CD4-positive, CD25-positive, alpha-beta regulatory T cell (primary cell): ENCODE results near the gene MEF2D. TPM values are rescaled to one million over a fixed set of nuclear protein-coding genes. Genes with fewer than 3 reads are reported as not detected.

Experiments
- ATAC-seq, 2 donors: fragments of 150-1000 bp; cut with Tn5 transposase; one replicate each; pipeline ENCODE4 v1.10.0; 2021; ENCODE audit warnings: low read depth in 2 of 2, moderate number of reproducible peaks in 2 of 2, moderate library complexity in 1 of 2
- DNase-seq, 3 donors: peaks; one replicate each; pipeline versions ENCODE4 v3.0.0 to v3.0.0-alpha.2; 2012 to 2022; ENCODE audit warnings: mixed read lengths in 1 of 3
- H3K27ac ChIP-seq: one replicate; pipeline ENCODE4 v1.7.0; 2013; ENCODE audit warnings: mild to moderate bottlenecking, low read length; ENCODE audit not compliant: insufficient read depth, poor library complexity, severe bottlenecking
- H3K27me3 ChIP-seq: one replicate; pipeline ENCODE4 v1.7.0; 2013; ENCODE audit warnings: low read length; ENCODE audit not compliant: control insufficient read depth, insufficient read depth
- H3K36me3 ChIP-seq: one replicate; pipeline ENCODE4 v1.7.0; 2013; ENCODE audit warnings: mild to moderate bottlenecking, low read length, moderate library complexity; ENCODE audit not compliant: control insufficient read depth, insufficient read depth
- H3K4me1 ChIP-seq: 2 replicates; pipeline ENCODE4 v1.7.0; 2013; ENCODE audit warnings: mild to moderate bottlenecking, low read length; ENCODE audit not compliant: insufficient read depth, control insufficient read depth, poor library complexity, severe bottlenecking
- H3K4me3 ChIP-seq: one replicate; pipeline ENCODE4 v1.7.0; 2013; ENCODE audit warnings: low read depth, mild to moderate bottlenecking, low read length, moderate library complexity
- H3K9me3 ChIP-seq, 2 experiments: 1 replicate in 1 of 2; 2 replicates in 1 of 2; pipeline ENCODE4 v1.7.0; 2013; ENCODE audit warnings: low read length in 2 of 2, mild to moderate bottlenecking in 1 of 2, moderate library complexity in 1 of 2; ENCODE audit not compliant: control insufficient read depth in 2 of 2
- H3K27ac Mint-ChIP-seq, 3 donors: one replicate each; pipeline ENCODE4 v1.8.0; 2020 to 2022; ENCODE audit warnings: mild to moderate bottlenecking in 3 of 3, mixed read lengths in 3 of 3, moderate library complexity in 2 of 3
- H3K27me3 Mint-ChIP-seq: one replicate; pipeline ENCODE4 v1.8.0; 2022; ENCODE audit warnings: mild to moderate bottlenecking, mixed read lengths
- H3K36me3 Mint-ChIP-seq: one replicate; pipeline ENCODE4 v1.8.0; 2020; ENCODE audit warnings: mixed read lengths
- H3K4me1 Mint-ChIP-seq, 4 donors: one replicate each; pipeline ENCODE4 v1.8.0; 2020 to 2022; ENCODE audit warnings: mixed read lengths in 4 of 4, mild to moderate bottlenecking in 1 of 4
- H3K4me3 Mint-ChIP-seq, 4 donors: one replicate each; pipeline ENCODE4 v1.8.0; 2020 to 2022; ENCODE audit warnings: mild to moderate bottlenecking in 4 of 4, mixed read lengths in 4 of 4, moderate library complexity in 3 of 4
- H3K9me3 Mint-ChIP-seq, 7 donors: one replicate each; pipeline ENCODE4 v1.8.0; 2020 to 2022; ENCODE audit warnings: mixed read lengths in 7 of 7, mild to moderate bottlenecking in 3 of 7, moderate library complexity in 2 of 7
- polyA plus RNA-seq, 4 donors: library from polyadenylated mRNA; unstranded; fragments of 300-500 nt; fragmentation: Illumina TruSeq; gene quantifications; one replicate each; pipeline ENCODE4 v1.2.3, GENCODE V29; 2021
- total RNA-seq: library from RNA; stranded (reverse); gene quantifications from one replicate; pipeline ENCODE4 v1.2.3, GENCODE V29; 2022

Gene MEF2D
- total and polyA plus RNA-seq, 5 donors from 2014 or later = 4.6 to 186 (median 7.0) TPM

- peaks cover 0 to 5% (median 0%) of the 10 kb centered on the region in 7 donors for H3K9me3 Mint-ChIP-seq
- no peaks in the 10 kb centered on the region for H3K36me3 ChIP-seq
- H3K36me3 Mint-ChIP-seq = no peaks in the 10 kb centered on the region
Measured at GRCh38 chr1:156439777-156440183, 60.8 kb downstream of the MEF2D start.

GRCh38 chr1:156439036-156439776 lies 61.4 kb downstream of the MEF2D start:
- DNase-seq = no peak
- no peak overlapping the region for H3K27ac Mint-ChIP-seq
- H3K27me3 Mint-ChIP-seq = peaks cover 88% of the 10 kb centered on the region
- Histone ChIP-seq H3K27ac (no peak overlapping the region), H3K9me3 (no peaks in the 10 kb centered on the region), H3K4me1 (peaks cover 31% of the 10 kb centered on the region), H3K36me3 (no peaks in the 10 kb centered on the region), H3K4me3 (no peak overlapping the region), H3K27me3 (peaks cover 70% of the 10 kb centered on the region)
- no peak overlapping the region for H3K4me3 Mint-ChIP-seq
- ATAC-seq = no peak
- H3K9me3 Mint-ChIP-seq = peaks cover 0 to 5% (median 0%) of the 10 kb centered on the region in 7 donors
- H3K36me3 Mint-ChIP-seq = no peaks in the 10 kb centered on the region
- peaks cover 4 to 34% (median 11%) of the 10 kb centered on the region in 4 donors for H3K4me1 Mint-ChIP-seq

More at GRCh38 chr1:156439777-156440183, 60.8 kb downstream of the MEF2D start:
- peaks cover 70% of the 10 kb centered on the region for H3K27me3 ChIP-seq
- no peak overlapping the region for H3K27ac ChIP-seq
- no peak for DNase-seq
- no peak overlapping the region for H3K4me3 ChIP-seq
- ATAC-seq = no peak
- Mint-ChIP-seq H3K27me3 (peaks cover 88% of the 10 kb centered on the region), H3K27ac (no peak overlapping the region), H3K4me1 (peaks cover 4 to 34% (median 11%) of the 10 kb centered on the region in 4 donors), H3K4me3 (no peak overlapping the region)
- peaks cover 31% of the 10 kb centered on the region for H3K4me1 ChIP-seq
- H3K9me3 ChIP-seq = no peaks in the 10 kb centered on the region

DNA sequence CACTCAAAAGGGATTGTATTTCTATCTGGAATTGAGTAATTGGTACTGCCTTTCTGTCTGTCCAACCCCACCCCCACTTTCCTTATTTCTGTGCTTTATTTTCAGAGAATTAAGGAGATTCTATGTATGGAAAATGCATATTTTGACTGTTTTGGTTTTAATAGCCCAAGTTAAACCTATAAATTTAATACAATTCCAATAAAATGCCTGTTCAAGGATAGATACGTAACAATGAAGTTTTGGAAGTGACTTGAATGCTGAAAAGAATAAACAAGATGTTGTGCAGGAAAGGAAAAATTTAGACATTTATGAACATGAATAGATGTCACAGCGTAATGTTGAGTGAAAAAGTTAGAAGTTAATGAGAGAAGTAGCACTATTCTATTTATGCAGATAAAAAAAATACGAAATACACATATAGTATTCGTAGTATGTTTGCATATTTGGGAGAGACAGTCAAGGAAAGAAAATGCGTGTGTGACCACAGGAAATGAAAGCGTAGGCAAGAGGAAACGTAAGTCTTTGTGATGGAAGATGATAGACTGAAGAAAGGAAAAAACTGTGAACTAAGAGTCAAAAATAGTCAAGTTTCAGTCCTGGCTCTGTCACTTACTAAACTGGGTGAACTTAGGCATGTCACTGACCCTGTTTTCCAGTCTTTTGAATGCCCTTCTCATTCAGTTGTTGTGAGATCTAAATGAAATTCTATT lies 62.1 kb downstream of the MEF2D start:
- H3K27ac Mint-ChIP-seq = no peak overlapping the region
- peaks cover 4 to 34% (median 13%) of the 10 kb centered on the region in 4 donors for H3K4me1 Mint-ChIP-seq
- no peak for DNase-seq

DNA sequence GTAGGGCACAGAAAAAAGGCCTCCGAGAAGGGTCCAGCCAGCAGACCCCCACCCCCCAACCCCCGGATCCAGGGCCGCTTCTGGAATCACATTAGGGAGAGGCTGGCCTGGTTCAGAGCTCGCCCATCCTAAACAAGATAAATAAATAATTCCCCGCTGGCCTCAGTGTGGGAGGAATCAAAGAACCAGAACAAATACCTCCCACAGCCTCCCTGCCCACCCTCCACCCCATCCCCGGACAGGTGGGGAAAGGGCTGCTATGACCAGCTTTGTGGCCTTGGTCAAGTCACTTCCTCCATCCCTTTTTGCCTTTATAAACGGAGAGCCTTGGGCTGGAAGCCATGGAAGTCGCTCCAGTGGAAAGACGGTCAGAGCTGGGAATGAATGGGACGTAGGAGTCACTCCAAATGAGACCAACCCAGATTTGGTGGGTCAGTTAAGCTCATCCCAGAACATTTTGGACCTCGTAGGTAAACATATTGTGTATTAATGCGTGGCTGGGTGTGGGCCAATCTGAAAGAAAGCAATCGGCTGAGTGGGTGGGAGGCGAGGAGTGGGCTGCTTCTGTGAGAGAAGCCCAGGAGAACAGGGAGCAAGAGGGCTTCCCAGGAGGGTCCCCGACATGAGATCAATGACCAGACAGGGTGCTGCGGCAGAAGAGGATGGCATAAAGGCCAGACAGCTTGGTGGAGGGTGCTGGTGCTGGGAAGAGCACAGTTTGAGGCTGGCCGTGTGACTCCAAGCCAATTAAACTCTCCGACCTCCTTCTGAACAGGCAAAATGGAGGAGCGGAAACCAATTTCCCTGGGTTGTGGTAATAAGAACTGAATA lies 63.3 kb downstream of the MEF2D start:
- peaks cover 94% of the 10 kb centered on the region for H3K27me3 Mint-ChIP-seq
- Histone ChIP-seq H3K4me3 (no peak overlapping the region), H3K27ac (no peak overlapping the region), H3K9me3 (no peaks in the 10 kb centered on the region), H3K36me3 (no peaks in the 10 kb centered on the region), H3K27me3 (peaks cover 77% of the 10 kb centered on the region), H3K4me1 (peaks cover 31% of the 10 kb centered on the region)
- DNase-seq = no peak
- no peak overlapping the region for H3K27ac Mint-ChIP-seq
- H3K4me3 Mint-ChIP-seq = peak overlapping the region; percentile 3 to 66 (median 51)
- peaks cover 0 to 5% (median 0%) of the 10 kb centered on the region in 7 donors for H3K9me3 Mint-ChIP-seq
- ATAC-seq = no peak
- H3K4me1 Mint-ChIP-seq = peaks cover 4 to 34% (median 14%) of the 10 kb centered on the region in 4 donors
- no peaks in the 10 kb centered on the region for H3K36me3 Mint-ChIP-seq

More for the DNA sequence above, 62.1 kb downstream of the MEF2D start:
- peaks cover 31% of the 10 kb centered on the region for H3K4me1 ChIP-seq
- peaks cover 0 to 5% (median 0%) of the 10 kb centered on the region in 7 donors for H3K9me3 Mint-ChIP-seq
- H3K4me3 Mint-ChIP-seq = peak overlapping the region in 1 of 4 donors; percentile 22
- H3K36me3 ChIP-seq = no peaks in the 10 kb centered on the region
- H3K27ac ChIP-seq = no peak overlapping the region
- peaks cover 73% of the 10 kb centered on the region for H3K27me3 ChIP-seq
- H3K27me3 Mint-ChIP-seq = peaks cover 90% of the 10 kb centered on the region
- H3K4me3 ChIP-seq = peak overlapping the region; percentile 15
- no peaks in the 10 kb centered on the region for H3K36me3 Mint-ChIP-seq
- H3K9me3 ChIP-seq = no peaks in the 10 kb centered on the region
- no peak for ATAC-seq

GRCh38 chr1:156436141-156437036 lies 64.2 kb downstream of the MEF2D start:
- H3K27ac Mint-ChIP-seq = no peak overlapping the region
- peak overlapping the region; percentile 62 for H3K4me3 ChIP-seq
- DNase-seq = no peak

DNA sequence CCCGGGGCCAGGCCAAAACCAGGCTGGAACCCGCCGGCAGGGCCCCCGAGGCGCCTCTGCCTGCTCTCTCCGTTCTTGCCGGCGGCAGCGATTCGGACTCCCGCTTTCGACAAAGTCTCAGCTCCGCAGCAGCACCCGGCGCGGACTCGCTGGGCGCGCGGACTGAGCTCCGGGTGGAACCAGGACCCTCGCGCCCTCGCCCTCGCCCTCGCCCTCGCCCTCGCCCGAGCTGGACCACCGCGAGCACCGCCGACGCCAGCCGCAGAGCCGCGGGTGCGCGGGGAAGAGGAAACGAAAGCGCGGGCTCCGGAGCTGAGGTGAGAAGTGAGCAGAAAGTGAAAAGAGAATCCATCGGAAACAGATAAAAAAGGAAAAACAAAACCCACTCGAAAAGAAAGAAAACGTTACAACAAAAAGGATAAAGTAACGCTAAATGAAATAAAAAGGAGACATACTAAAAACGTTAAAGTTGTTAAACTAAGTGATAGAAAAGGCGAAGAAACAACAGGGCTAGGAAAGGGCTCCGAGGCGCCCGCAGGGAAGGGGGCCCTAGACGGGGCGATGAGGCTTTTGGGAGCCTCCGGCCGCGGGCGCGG lies 64.9 kb downstream of the MEF2D start:
- Histone ChIP-seq H3K9me3 (no peaks in the 10 kb centered on the region), H3K4me1 (peaks cover 31% of the 10 kb centered on the region), H3K4me3 (peak overlapping the region; percentile 62), H3K27ac (no peak overlapping the region), H3K27me3 (peaks cover 72% of the 10 kb centered on the region), H3K36me3 (no peaks in the 10 kb centered on the region)
- ATAC-seq (peak in 1 of 2 donors; percentile 30), DNase-seq (peak in 2 of 3 donors; percentile 28 to 37)
- Mint-ChIP-seq H3K9me3 (peaks cover 0 to 5% (median 0%) of the 10 kb centered on the region in 7 donors), H3K36me3 (no peaks in the 10 kb centered on the region), H3K27me3 (peaks cover 95% of the 10 kb centered on the region), H3K4me3 (peak overlapping the region; percentile 62 to 89 (median 80)), H3K4me1 (peaks cover 4 to 34% (median 14%) of the 10 kb centered on the region in 4 donors), H3K27ac (peak overlapping the region in 1 of 3 donors; percentile 34)

More at GRCh38 chr1:156436141-156437036, 64.2 kb downstream of the MEF2D start:
- Mint-ChIP-seq H3K9me3 (peaks cover 0 to 5% (median 0%) of the 10 kb centered on the region in 7 donors), H3K36me3 (no peaks in the 10 kb centered on the region), H3K4me1 (peaks cover 4 to 34% (median 14%) of the 10 kb centered on the region in 4 donors), H3K27me3 (peaks cover 95% of the 10 kb centered on the region), H3K4me3 (peak overlapping the region in 2 of 4 donors; percentile 36 to 42)
- H3K36me3 ChIP-seq = no peaks in the 10 kb centered on the region
- no peaks in the 10 kb centered on the region for H3K9me3 ChIP-seq
- peaks cover 74% of the 10 kb centered on the region for H3K27me3 ChIP-seq
- H3K27ac ChIP-seq = no peak overlapping the region
- peaks cover 31% of the 10 kb centered on the region for H3K4me1 ChIP-seq
- ATAC-seq = no peak
